CD4-positive, alpha-beta memory T cell (primary cell): ENCODE data around the gene ITGB3BP. TPM values are rescaled to one million over a fixed set of nuclear protein-coding genes. Genes with fewer than 3 reads are reported as not detected.
A peak's percentile ranks its signal among the peaks of the same experiment; 100 is the strongest.

Experiments
- CTCF ChIA-PET: fragments of 350-600 bp; sonication (Branson Sonifier 250); formaldehyde crosslinking; loops from one replicate; lab custom pipeline; 2021; ENCODE audit warnings: inconsistent platforms; ENCODE audit not compliant: partially characterized antibody; lab: Charles Lee
- POLR2A ChIA-PET: fragments of 350-600 bp; sonication (Branson Sonifier 250); formaldehyde crosslinking; loops from one replicate; lab custom pipeline; 2021; ENCODE audit not compliant: partially characterized antibody; lab: Charles Lee
- DNase-seq, 5 donors: peaks; one replicate each; pipeline versions ENCODE4 v3.0.0 to v3.0.0-alpha.2; 2020 to 2022; ENCODE audit warnings: mixed read lengths in 1 of 5
- H3K27ac ChIP-seq: one replicate; pipeline ENCODE4 v1.7.0; 2013; ENCODE audit warnings: low read depth, low read length
- H3K27me3 ChIP-seq: 2 replicates; pipeline ENCODE4 v1.7.0; 2013; ENCODE audit warnings: mild to moderate bottlenecking, low read length, moderate library complexity; ENCODE audit not compliant: insufficient read depth
- H3K36me3 ChIP-seq: 2 replicates; pipeline ENCODE4 v1.7.0; 2013; ENCODE audit warnings: mild to moderate bottlenecking, low read length, moderate library complexity; ENCODE audit not compliant: insufficient read depth
- H3K4me1 ChIP-seq: 2 replicates; pipeline ENCODE4 v1.7.0; 2013; ENCODE audit warnings: mild to moderate bottlenecking, low read length, moderate library complexity; ENCODE audit not compliant: insufficient read depth
- H3K4me3 ChIP-seq, 2 donors: one replicate each; pipeline ENCODE4 v1.7.0; 2013; ENCODE audit warnings: low read length in 2 of 2, mild to moderate bottlenecking in 1 of 2
- H3K9me3 ChIP-seq, 2 donors: one replicate each; pipeline ENCODE4 v1.7.0; 2013; ENCODE audit warnings: low read length in 2 of 2, control low read depth in 1 of 2; ENCODE audit not compliant: control insufficient read depth in 1 of 2
- H3K27ac Mint-ChIP-seq, 7 donors: one replicate each; pipeline ENCODE4 v1.8.0; 2020 to 2021; ENCODE audit warnings: mixed read lengths in 7 of 7, mild to moderate bottlenecking in 6 of 7, inconsistent platforms in 3 of 7, moderate library complexity in 3 of 7
- H3K27me3 Mint-ChIP-seq, 2 donors: one replicate each; pipeline ENCODE4 v1.8.0; 2020 to 2021; ENCODE audit warnings: mixed read lengths in 2 of 2
- H3K36me3 Mint-ChIP-seq, 2 donors: one replicate each; pipeline ENCODE4 v1.8.0; 2020 to 2021; ENCODE audit warnings: mixed read lengths in 2 of 2, inconsistent platforms in 1 of 2, mild to moderate bottlenecking in 1 of 2
- H3K4me1 Mint-ChIP-seq, 4 donors: one replicate each; pipeline ENCODE4 v1.8.0; 2020 to 2021; ENCODE audit warnings: mixed read lengths in 4 of 4, mild to moderate bottlenecking in 1 of 4
- H3K4me3 Mint-ChIP-seq, 8 donors: one replicate each; pipeline ENCODE4 v1.8.0; 2020 to 2021; ENCODE audit warnings: mixed read lengths in 8 of 8, mild to moderate bottlenecking in 7 of 8, moderate library complexity in 6 of 8, inconsistent platforms in 3 of 8
- H3K9me3 Mint-ChIP-seq, 8 donors: one replicate each; pipeline ENCODE4 v1.8.0; 2020 to 2021; ENCODE audit warnings: mixed read lengths in 8 of 8, mild to moderate bottlenecking in 5 of 8, inconsistent platforms in 3 of 8, moderate library complexity in 1 of 8
- intact Hi-C: fragments of 100-400 bp; cut with micrococcal nuclease; formaldehyde crosslinking; loops from one replicate; pipeline ENCODE4 v1.15.1; 2023
- polyA plus RNA-seq, 2 donors: library from polyadenylated mRNA; unstranded; fragments of 300-500 nt; fragmentation: Illumina TruSeq; gene quantifications; one replicate each; pipeline ENCODE4 v1.2.3, GENCODE V29; 2021
- total RNA-seq, 2 experiments: library from RNA; stranded (reverse); gene quantifications; one replicate each; pipeline ENCODE4 v1.2.3, GENCODE V29; 2021

The ITGB3BP gene
- total and polyA plus RNA-seq, 4 experiments from 2014 or later, result 18.7 to 27.8 (median 26.0) TPM

DNA sequence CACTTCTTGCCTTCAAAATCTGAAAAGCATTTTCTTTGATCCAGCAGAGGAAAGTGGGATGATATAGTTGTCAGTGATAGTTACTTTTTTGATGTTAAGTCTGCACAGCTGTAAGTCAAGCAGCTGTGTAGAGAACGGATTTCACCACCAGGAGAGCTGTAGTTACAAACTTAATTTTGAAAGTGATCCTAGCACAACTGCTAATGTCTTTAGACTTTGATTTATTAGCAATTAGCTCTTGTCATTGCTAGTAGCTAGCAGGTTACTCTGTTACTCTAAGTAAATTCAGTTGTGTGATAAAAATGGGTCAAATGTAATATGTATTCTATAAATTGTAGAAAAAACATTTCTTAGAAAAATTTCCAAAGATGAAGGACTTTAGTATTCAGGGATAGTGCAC is 109.6 kb downstream of the ITGB3BP start:
- H3K4me3 Mint-ChIP-seq, result no peak overlapping the region
- Histone ChIP-seq H3K27ac (no peak overlapping the region), H3K27me3 (no peaks in the 10 kb centered on the region), H3K4me1 (no peaks in the 10 kb centered on the region), H3K4me3 (no peak overlapping the region), H3K36me3 (peaks cover 10% of the 10 kb centered on the region), H3K9me3 (no peaks in the 10 kb centered on the region)
- CTCF ChIA-PET, result no interaction called here
- POLR2A ChIA-PET, result no interaction called here
- H3K27me3 Mint-ChIP-seq, result no peaks in the 10 kb centered on the region
- DNase-seq, result no peak
- H3K36me3 Mint-ChIP-seq, result peaks cover 47 to 67% of the 10 kb centered on the region in 2 donors
- peak overlapping the region in 1 of 7 donors; percentile 29 for H3K27ac Mint-ChIP-seq
- intact Hi-C loops, result no loop called here
- H3K9me3 Mint-ChIP-seq, result no peaks in the 10 kb centered on the region
- H3K4me1 Mint-ChIP-seq, result no peaks in the 10 kb centered on the region

DNA sequence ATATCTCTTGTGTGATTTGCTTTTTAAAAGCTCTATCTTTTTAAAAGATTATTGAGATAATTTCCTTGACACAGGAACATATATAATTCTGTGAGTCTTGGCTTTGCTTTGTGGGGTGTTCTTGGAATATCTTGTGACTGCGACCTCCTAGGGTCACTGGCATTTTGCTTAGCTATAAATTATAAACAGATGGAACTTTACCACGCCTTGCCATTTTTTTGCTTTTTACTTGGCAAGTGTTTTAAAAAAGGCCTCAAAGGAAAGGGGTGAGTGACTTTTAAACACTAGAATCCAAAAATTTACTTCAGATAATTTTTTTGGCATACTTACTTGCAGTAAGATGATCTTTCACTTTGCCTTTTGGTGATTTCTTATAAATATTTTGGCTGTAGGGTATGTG is 112.0 kb downstream of the ITGB3BP start:
- Histone ChIP-seq H3K36me3 (peaks cover 10% of the 10 kb centered on the region), H3K9me3 (no peaks in the 10 kb centered on the region), H3K4me3 (no peak overlapping the region), H3K27ac (no peak overlapping the region), H3K27me3 (no peaks in the 10 kb centered on the region), H3K4me1 (no peaks in the 10 kb centered on the region)
- Mint-ChIP-seq H3K9me3 (no peaks in the 10 kb centered on the region), H3K4me3 (no peak overlapping the region), H3K4me1 (no peaks in the 10 kb centered on the region), H3K27ac (no peak overlapping the region), H3K27me3 (no peaks in the 10 kb centered on the region), H3K36me3 (peaks cover 53 to 66% of the 10 kb centered on the region in 2 donors)
- DNase-seq, result no peak
- ChIA-PET CTCF (no interaction called here), POLR2A (no interaction called here)
- intact Hi-C loops, result no loop called here

DNA sequence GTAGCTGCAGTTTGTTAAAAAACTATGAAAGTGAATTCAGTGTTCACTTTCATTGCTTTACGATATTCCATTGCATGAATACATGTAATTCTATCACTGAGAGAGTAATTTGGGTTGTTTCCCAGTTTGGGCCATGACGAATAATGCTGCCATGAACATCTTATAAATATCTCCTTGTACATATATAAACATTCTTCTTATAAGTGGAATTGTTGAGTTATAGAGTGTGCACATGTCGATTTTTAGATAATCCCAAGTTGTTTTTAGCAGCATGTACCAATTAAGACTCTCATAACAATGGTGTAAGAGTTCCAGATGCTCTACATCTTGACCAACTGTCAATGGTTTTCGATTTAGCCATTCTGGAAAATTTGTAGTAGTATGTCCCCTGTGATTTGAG is 114.7 kb downstream of the ITGB3BP start:
- Histone ChIP-seq H3K36me3 (peaks cover 26% of the 10 kb centered on the region), H3K4me1 (no peaks in the 10 kb centered on the region), H3K27me3 (no peaks in the 10 kb centered on the region), H3K4me3 (no peak overlapping the region), H3K9me3 (no peaks in the 10 kb centered on the region), H3K27ac (no peak overlapping the region)
- Mint-ChIP-seq H3K36me3 (peaks cover 64 to 72% of the 10 kb centered on the region in 2 donors), H3K4me3 (no peak overlapping the region), H3K27me3 (no peaks in the 10 kb centered on the region), H3K9me3 (no peaks in the 10 kb centered on the region), H3K4me1 (no peaks in the 10 kb centered on the region), H3K27ac (no peak overlapping the region)
- ChIA-PET CTCF (no interaction called here), POLR2A (no interaction called here)
- intact Hi-C loops, result no loop called here
- no peak for DNase-seq

DNA sequence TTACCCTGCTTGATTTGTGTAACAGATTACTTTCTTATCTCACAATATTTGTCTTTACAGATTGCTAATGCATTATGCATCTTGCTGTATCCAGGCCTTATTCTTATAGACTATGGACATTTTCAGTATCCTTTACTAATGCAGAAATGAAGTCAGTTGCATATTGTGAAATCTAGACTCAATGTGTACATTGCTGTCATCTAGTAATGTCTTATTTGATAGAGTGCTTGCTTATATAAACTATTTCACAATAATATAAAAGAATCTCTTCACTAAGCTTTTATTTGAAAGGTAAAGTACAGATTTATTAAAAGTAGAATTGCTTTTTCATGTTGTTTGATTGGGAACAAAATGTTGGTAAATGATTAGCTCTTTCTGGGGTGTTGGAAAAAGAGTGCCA is 116.0 kb downstream of the ITGB3BP start:
- H3K4me3 Mint-ChIP-seq, result no peak overlapping the region
- Histone ChIP-seq H3K4me1 (no peaks in the 10 kb centered on the region), H3K9me3 (no peaks in the 10 kb centered on the region), H3K27me3 (no peaks in the 10 kb centered on the region), H3K36me3 (peaks cover 21% of the 10 kb centered on the region), H3K4me3 (no peak overlapping the region), H3K27ac (no peak overlapping the region)
- no peaks in the 10 kb centered on the region for H3K27me3 Mint-ChIP-seq
- DNase-seq, result no peak
- no peaks in the 10 kb centered on the region for H3K4me1 Mint-ChIP-seq
- H3K9me3 Mint-ChIP-seq, result no peaks in the 10 kb centered on the region
- CTCF ChIA-PET, result no interaction called here
- intact Hi-C loops, result no loop called here
- H3K36me3 Mint-ChIP-seq, result peaks cover 61 to 69% of the 10 kb centered on the region in 2 donors
- H3K27ac Mint-ChIP-seq, result no peak overlapping the region
- POLR2A ChIA-PET, result no interaction called here

DNA sequence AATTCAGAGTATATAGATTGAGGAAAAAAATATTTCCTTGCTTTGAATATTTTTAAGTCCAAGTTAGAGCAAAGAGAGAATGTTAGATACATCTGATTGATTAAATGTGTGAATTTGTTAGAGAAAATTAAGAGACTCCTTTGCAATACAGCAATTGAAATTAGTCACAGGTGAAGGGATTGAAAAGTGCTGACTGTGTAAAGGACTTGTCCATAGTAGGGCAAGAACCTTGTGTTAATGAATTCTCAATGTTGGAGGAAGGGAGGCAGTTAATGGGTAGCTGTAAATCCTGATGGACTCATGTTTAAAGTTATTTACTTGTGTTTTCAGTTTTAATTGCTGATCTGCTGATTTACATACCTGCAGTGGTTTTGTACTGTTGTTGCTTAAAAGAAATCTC is 117.0 kb downstream of the ITGB3BP start:
- peaks cover 16% of the 10 kb centered on the region for H3K36me3 ChIP-seq
- H3K27ac ChIP-seq, result no peak overlapping the region
- Mint-ChIP-seq H3K27me3 (no peaks in the 10 kb centered on the region), H3K9me3 (no peaks in the 10 kb centered on the region), H3K4me3 (no peak overlapping the region), H3K27ac (no peak overlapping the region), H3K36me3 (peaks cover 63 to 64% of the 10 kb centered on the region in 2 donors), H3K4me1 (no peaks in the 10 kb centered on the region)
- no peak overlapping the region for H3K4me3 ChIP-seq
- intact Hi-C loops, result no loop called here
- POLR2A ChIA-PET, result no interaction called here
- CTCF ChIA-PET, result no interaction called here
- no peaks in the 10 kb centered on the region for H3K27me3 ChIP-seq
- H3K9me3 ChIP-seq, result no peaks in the 10 kb centered on the region
- H3K4me1 ChIP-seq, result no peaks in the 10 kb centered on the region
- no peak for DNase-seq

DNA sequence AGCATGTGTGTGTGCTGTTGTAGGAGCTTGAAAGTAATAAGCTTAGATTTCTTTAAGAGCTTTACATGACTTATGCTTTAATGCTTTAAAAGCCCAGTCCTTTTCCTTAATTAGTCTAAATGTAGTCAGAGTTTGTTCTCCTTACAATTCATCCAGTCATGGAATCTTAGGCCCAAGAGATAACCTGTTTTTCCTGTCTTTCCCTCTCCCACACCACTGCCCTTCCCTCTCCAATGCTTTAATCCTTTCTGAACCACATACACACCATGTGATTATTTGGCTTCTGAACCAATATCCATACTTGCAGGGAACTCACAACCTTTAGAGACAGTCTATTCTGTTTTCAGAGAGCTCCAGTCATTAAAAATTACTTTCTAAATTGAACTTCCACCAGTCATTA is 118.0 kb downstream of the ITGB3BP start:
- Mint-ChIP-seq H3K9me3 (no peaks in the 10 kb centered on the region), H3K4me3 (no peak overlapping the region), H3K27me3 (no peaks in the 10 kb centered on the region), H3K4me1 (no peaks in the 10 kb centered on the region), H3K36me3 (peaks cover 66 to 69% of the 10 kb centered on the region in 2 donors), H3K27ac (peak overlapping the region in 1 of 7 donors; percentile 1)
- Histone ChIP-seq H3K4me3 (no peak overlapping the region), H3K27ac (no peak overlapping the region), H3K27me3 (no peaks in the 10 kb centered on the region), H3K4me1 (no peaks in the 10 kb centered on the region), H3K36me3 (peaks cover 16% of the 10 kb centered on the region), H3K9me3 (no peaks in the 10 kb centered on the region)
- ChIA-PET CTCF (no interaction called here), POLR2A (no interaction called here)
- intact Hi-C loops, result no loop called here
- no peak for DNase-seq

DNA sequence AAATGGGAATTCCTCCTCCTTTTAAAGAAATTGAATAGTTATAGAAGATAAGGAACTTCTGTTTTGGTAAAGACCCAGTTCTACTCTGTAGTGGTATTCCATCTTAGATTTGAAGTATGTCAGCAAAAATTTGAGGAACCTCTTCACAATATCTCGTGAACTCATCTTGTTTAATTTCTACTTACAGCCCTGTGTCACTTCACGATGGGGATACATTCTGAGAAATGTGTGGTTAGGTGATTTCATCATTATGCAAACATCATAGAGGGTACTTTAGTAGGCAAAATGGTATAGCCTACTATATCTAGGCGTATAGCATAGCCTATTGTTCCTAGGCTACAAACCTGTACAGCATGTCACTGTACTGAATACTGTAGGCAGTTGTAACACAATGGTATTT is 119.6 kb downstream of the ITGB3BP start:
- no peak overlapping the region for H3K27ac Mint-ChIP-seq
- ChIA-PET CTCF (no interaction called here), POLR2A (no interaction called here)
- no peaks in the 10 kb centered on the region for H3K4me1 ChIP-seq
- intact Hi-C loops, result no loop called here
- H3K27me3 Mint-ChIP-seq, result no peaks in the 10 kb centered on the region
- H3K27ac ChIP-seq, result no peak overlapping the region
- no peaks in the 10 kb centered on the region for H3K9me3 ChIP-seq
- no peaks in the 10 kb centered on the region for H3K9me3 Mint-ChIP-seq
- no peak for DNase-seq
- H3K4me3 ChIP-seq, result no peak overlapping the region
- H3K36me3 Mint-ChIP-seq, result peaks cover 64 to 68% of the 10 kb centered on the region in 2 donors
- no peak overlapping the region for H3K4me3 Mint-ChIP-seq
- no peaks in the 10 kb centered on the region for H3K27me3 ChIP-seq
- peaks cover 16% of the 10 kb centered on the region for H3K36me3 ChIP-seq
- no peaks in the 10 kb centered on the region for H3K4me1 Mint-ChIP-seq

DNA sequence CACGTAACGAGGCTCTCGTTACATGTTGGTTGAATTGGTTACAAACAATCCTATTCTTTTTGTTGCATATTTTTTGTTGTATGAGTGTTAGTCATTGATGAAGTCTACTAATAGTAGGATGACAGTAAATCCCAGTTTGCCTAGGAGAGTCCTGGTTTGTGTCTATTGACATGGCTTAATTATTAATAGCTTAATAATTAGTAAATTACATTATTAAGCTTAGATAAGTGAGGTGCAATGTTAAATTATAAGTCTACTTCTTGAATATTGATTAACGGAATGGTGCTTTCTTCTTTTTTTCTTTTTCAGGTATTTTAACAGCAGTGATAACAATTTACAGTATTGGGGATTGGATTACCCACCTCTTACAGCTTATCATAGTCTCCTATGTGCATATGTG is 121.1 kb downstream of the ITGB3BP start:
- Mint-ChIP-seq H3K36me3 (peaks cover 61 to 64% of the 10 kb centered on the region in 2 donors), H3K27me3 (no peaks in the 10 kb centered on the region), H3K4me1 (no peaks in the 10 kb centered on the region), H3K4me3 (no peak overlapping the region), H3K27ac (no peak overlapping the region), H3K9me3 (no peaks in the 10 kb centered on the region)
- Histone ChIP-seq H3K9me3 (no peaks in the 10 kb centered on the region), H3K36me3 (peaks cover 22% of the 10 kb centered on the region), H3K4me3 (no peak overlapping the region), H3K27ac (no peak overlapping the region), H3K27me3 (no peaks in the 10 kb centered on the region), H3K4me1 (no peaks in the 10 kb centered on the region)
- ChIA-PET POLR2A (no interaction called here), CTCF (interaction anchor here (0.7 to 0.9 kb wide), 2 partner anchors 12 to 131 kb away, joined by 3 read pairs; no protein-coding TSS in a partner anchor)
- intact Hi-C loops, result no loop called here
- DNase-seq, result no peak
